ENCODE data around the gene ADD2.

ADD2 gene

GRCh38 chr2:70719231-70719630 is 48.8 kb downstream of the ADD2 start:
- DNase-seq = no peak

GRCh38 chr2:70718736-70719135 is 49.3 kb downstream of the ADD2 start:
- DNase-seq = no peak

- DNase-seq = no peak
Observed at GRCh38 chr2:70718241-70718640, 49.8 kb downstream of the ADD2 start.

GRCh38 chr2:70717431-70718038 is 50.5 kb downstream of the ADD2 start:
- DNase-seq = no peak

GRCh38 chr2:70716951-70717350 is 51.0 kb downstream of the ADD2 start:
- DNase-seq = no peak

GRCh38 chr2:70716131-70716743 is 51.8 kb downstream of the ADD2 start:
- DNase-seq = no peak

- DNase-seq = no peak
Observed at GRCh38 chr2:70715071-70715985, 52.7 kb downstream of the ADD2 start.

- no peak for DNase-seq
Observed at GRCh38 chr2:70714141-70714905, 53.7 kb downstream of the ADD2 start.

GRCh38 chr2:70712916-70713315 is 55.1 kb downstream of the ADD2 start:
- DNase-seq = no peak

- DNase-seq = no peak
Observed at GRCh38 chr2:70711191-70711590, 56.8 kb downstream of the ADD2 start.

- no peak for DNase-seq
Observed at GRCh38 chr2:70710038-70710690, 57.8 kb downstream of the ADD2 start.

GRCh38 chr2:70709275-70710037 is 58.5 kb downstream of the ADD2 start:
- DNase-seq = no peak

GRCh38 chr2:70708376-70709199 is 59.4 kb downstream of the ADD2 start:
- DNase-seq = no peak

GRCh38 chr2:70707706-70708105 is 60.3 kb downstream of the ADD2 start:
- no peak for DNase-seq

GRCh38 chr2:70706026-70706795 is 61.8 kb downstream of the ADD2 start:
- no peak for DNase-seq

- no peak for DNase-seq
Observed at GRCh38 chr2:70705160-70705850, 62.7 kb downstream of the ADD2 start.

- no peak for DNase-seq
Observed at GRCh38 chr2:70703900-70704549, 64.0 kb downstream of the ADD2 start.

- DNase-seq = no peak
Observed at GRCh38 chr2:70702711-70703395, 65.1 kb downstream of the ADD2 start.
